ENCODE measurements around the gene PLA2G4E. TPM values are rescaled to one million over a fixed set of nuclear protein-coding genes. Genes with fewer than 3 reads are reported as not detected.

PLA2G4E gene
- total RNA-seq, 2 donors from 2014 or later = not detected

GRCh38 chr15:42048080-42048820 lies 27.4 kb upstream of the PLA2G4E start:
- DNase-seq = no peak
- no peaks in the 10 kb centered on the region for H3K9me3 Mint-ChIP-seq
- peaks cover 26% of the 10 kb centered on the region for H3K4me1 Mint-ChIP-seq
- Histone ChIP-seq H3K27ac (ENCODE audit: low read depth, low read length) (no peak overlapping the region), H3K4me1 (ENCODE audit: control insufficient read depth, insufficient read depth, low read length) (peaks cover 15% of the 10 kb centered on the region), H3K36me3 (ENCODE audit: control insufficient read depth, insufficient read depth, low read length) (no peaks in the 10 kb centered on the region), H3K9me3 (ENCODE audit: control insufficient read depth, low read length) (no peaks in the 10 kb centered on the region), H3K4me3 (ENCODE audit: low read length) (no peak overlapping the region), H3K9ac (ENCODE audit: extremely low read depth, low read length, poor library complexity, severe bottlenecking) (no peak overlapping the region), H3K27me3 (ENCODE audit: control insufficient read depth, insufficient read depth, low read length, poor library complexity, severe bottlenecking) (no peaks in the 10 kb centered on the region)
- H3K4me3 Mint-ChIP-seq = no peak overlapping the region
- H3K27ac Mint-ChIP-seq = no peak overlapping the region
- TF ChIP-seq CTCF (conservative IDR thresholded peaks at IDR 0.05) = no peak
- H3K27me3 Mint-ChIP-seq (ENCODE audit: insufficient read depth) = peaks cover under 1% of the 10 kb centered on the region
- 93 to 94% methylated on average over 8 of the region's 9 CpGs for WGBS, 2 experiments (ENCODE audit: insufficient coverage in 1 of 2, insufficient read length in 1 of 2)
- H3K36me3 Mint-ChIP-seq (ENCODE audit: low read depth) = no peaks in the 10 kb centered on the region

GRCh38 chr15:42046597-42046996 lies 25.8 kb upstream of the PLA2G4E start:
- 97 to 100% methylated on average over 1 to 2 of the region's 2 CpGs for WGBS, 2 experiments (ENCODE audit: insufficient coverage in 1 of 2, insufficient read length in 1 of 2)
- Mint-ChIP-seq H3K4me3 (no peak overlapping the region), H3K36me3 (ENCODE audit: low read depth) (no peaks in the 10 kb centered on the region), H3K27me3 (ENCODE audit: insufficient read depth) (no peaks in the 10 kb centered on the region), H3K4me1 (peaks cover 26% of the 10 kb centered on the region), H3K9me3 (no peaks in the 10 kb centered on the region), H3K27ac (no peak overlapping the region)
- no peak for TF ChIP-seq CTCF (conservative IDR thresholded peaks at IDR 0.05)
- peaks cover 15% of the 10 kb centered on the region for H3K4me1 ChIP-seq (ENCODE audit: control insufficient read depth, insufficient read depth, low read length)
- H3K9ac ChIP-seq (ENCODE audit: extremely low read depth, low read length, poor library complexity, severe bottlenecking) = no peak overlapping the region
- H3K27ac ChIP-seq (ENCODE audit: low read depth, low read length) = no peak overlapping the region
- H3K9me3 ChIP-seq (ENCODE audit: control insufficient read depth, low read length) = no peaks in the 10 kb centered on the region
- H3K27me3 ChIP-seq (ENCODE audit: control insufficient read depth, insufficient read depth, low read length, poor library complexity, severe bottlenecking) = no peaks in the 10 kb centered on the region
- H3K4me3 ChIP-seq (ENCODE audit: low read length) = no peak overlapping the region
- DNase-seq = peak; percentile 15
- H3K36me3 ChIP-seq (ENCODE audit: control insufficient read depth, insufficient read depth, low read length) = no peaks in the 10 kb centered on the region

- H3K36me3 ChIP-seq (ENCODE audit: control insufficient read depth, insufficient read depth, low read length) = no peaks in the 10 kb centered on the region
- H3K4me1 ChIP-seq (ENCODE audit: control insufficient read depth, insufficient read depth, low read length) = peaks cover 9% of the 10 kb centered on the region
- WGBS, 2 experiments (ENCODE audit: insufficient coverage in 1 of 2, insufficient read length in 1 of 2) = 85 to 86% methylated on average over 7 to 8 of the region's 8 CpGs
Measured at GRCh38 chr15:42045211-42045615, 24.4 kb upstream of the PLA2G4E start.

More at GRCh38 chr15:42045211-42045615, 24.4 kb upstream of the PLA2G4E start:
- H3K27me3 ChIP-seq (ENCODE audit: control insufficient read depth, insufficient read depth, low read length, poor library complexity, severe bottlenecking) = no peaks in the 10 kb centered on the region
- H3K27ac ChIP-seq (ENCODE audit: low read depth, low read length) = no peak overlapping the region
- H3K27me3 Mint-ChIP-seq (ENCODE audit: insufficient read depth) = no peaks in the 10 kb centered on the region
- H3K4me3 Mint-ChIP-seq = no peak overlapping the region
- H3K4me3 ChIP-seq (ENCODE audit: low read length) = no peak overlapping the region
- TF ChIP-seq CTCF (conservative IDR thresholded peaks at IDR 0.05) = no peak
- peaks cover 18% of the 10 kb centered on the region for H3K4me1 Mint-ChIP-seq
- H3K27ac Mint-ChIP-seq = no peak overlapping the region
- H3K9me3 ChIP-seq (ENCODE audit: control insufficient read depth, low read length) = no peaks in the 10 kb centered on the region
- DNase-seq = peak; percentile 30
- H3K36me3 Mint-ChIP-seq (ENCODE audit: low read depth) = no peaks in the 10 kb centered on the region
- no peaks in the 10 kb centered on the region for H3K9me3 Mint-ChIP-seq
- H3K9ac ChIP-seq (ENCODE audit: extremely low read depth, low read length, poor library complexity, severe bottlenecking) = no peak overlapping the region
